HG02571 (cell line): ENCODE results near the gene TNFRSF25.
"Not testable (repeated sequence)": the region's sequence is repeated elsewhere in the genome, so short reads cannot be mapped to it uniquely, and the experiment has no call there.

ENCODE experiments used
- ATAC-seq: cut with Tn5 transposase; IDR thresholded peaks from one replicate; pipeline ENCODE4 v1.9.1; 2021; ENCODE audit warnings: mild to moderate bottlenecking, moderate library complexity; ENCODE audit not compliant: unreplicated experiment

Gene TNFRSF25

DNA sequence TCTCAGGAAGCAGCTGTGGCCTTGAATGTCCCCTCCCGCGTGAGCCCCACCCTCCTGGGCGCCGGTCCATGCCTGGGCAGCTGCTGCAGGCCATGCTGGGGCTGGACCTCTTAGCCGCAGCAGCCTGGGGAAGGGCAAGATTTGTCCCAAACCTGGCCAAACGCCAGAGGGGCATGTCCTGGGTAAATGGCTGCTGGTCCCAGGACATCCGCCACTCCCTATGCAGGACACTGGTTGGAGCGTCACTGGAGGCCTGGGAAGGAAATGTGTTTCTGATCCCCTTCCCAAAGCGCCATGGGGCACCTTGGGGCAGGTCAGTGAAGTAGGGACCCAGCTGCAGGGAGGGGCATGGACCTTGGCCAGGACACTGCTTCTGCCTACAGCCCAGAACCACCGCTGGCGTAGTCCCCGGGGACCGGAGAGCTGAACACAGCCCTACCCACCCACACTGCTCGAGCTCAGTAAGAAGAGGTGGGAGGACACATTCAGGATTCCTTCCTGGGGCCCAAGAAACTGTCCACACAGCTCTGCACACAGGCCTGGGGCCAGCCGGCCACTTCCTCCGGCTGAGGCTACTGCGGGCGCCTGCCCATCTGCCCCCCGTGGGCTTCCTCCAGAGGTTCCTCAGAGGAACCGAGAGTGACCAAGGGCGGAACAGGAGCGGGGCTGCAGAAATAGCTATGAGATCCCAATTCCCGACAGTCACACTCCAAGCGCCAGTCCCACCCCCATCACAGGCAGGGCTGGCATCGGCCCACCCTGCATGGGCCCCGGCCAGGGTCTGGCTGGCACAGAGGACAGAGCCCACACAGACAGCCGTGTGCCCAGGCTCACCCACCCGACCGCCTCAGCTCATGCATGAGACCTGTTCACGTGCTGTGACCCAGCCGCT is 36.3 kb upstream of the TNFRSF25 start:
- no peak for ATAC-seq

DNA sequence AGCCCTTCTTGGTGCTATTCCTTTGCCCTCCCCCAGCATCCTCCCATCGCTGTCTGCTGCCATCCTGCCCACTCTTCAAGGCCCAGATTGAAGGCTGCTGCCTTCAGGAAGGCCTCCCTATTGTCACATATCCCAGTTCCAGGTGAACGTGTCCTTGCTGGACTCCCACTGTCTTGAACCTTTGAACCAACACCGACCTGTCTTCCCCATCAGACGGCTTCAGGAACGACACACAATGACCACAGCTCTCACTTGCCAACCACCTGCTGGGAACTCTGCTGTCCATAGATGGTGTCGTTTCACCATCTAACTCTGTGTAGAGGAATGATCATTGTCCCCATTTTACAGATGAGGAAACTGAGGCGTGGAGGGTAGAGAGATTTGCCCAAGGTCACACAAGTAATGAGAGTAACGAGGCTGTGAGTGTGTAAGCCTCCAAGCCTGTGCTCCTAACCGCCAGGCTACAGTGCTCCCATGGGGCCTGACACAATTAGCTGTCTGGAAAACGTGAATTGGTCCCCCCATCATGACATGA is 35.4 kb upstream of the TNFRSF25 start:
- no peak for ATAC-seq

DNA sequence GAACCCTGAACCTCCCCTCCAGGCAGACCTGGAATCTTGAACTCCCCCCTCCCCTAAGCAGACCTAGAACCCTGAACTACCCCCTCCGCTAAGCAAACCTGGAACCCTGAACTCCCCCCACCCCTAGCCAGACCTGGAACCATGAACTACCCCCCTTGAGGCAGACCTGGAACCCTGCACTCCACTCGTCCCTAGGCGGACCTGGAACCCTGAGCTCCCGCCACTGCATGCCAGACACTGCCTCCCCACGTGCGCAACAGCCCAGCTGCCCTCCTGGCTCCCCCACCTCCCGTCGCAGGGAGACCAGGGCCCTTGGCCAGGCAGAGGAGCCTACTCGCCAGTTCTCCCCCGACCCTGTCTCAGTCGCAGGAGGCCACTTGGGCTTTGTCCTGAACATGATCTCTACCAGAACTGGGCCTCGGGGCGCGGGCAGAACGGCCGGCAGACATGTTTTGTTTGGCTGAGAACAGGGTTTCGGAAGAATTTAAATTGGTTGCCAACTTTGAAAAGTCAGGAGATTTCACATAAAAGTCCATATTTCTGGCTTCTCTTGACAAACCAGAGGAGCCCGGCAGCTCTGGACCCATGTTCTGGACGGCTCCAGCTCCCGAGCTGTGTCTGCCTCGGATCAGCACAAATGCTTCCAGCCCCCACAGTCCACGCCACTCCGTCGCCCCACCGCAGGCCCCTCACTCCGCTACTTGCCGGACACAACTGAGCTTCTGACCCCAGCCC is 34.7 kb upstream of the TNFRSF25 start:
- no peak for ATAC-seq

DNA sequence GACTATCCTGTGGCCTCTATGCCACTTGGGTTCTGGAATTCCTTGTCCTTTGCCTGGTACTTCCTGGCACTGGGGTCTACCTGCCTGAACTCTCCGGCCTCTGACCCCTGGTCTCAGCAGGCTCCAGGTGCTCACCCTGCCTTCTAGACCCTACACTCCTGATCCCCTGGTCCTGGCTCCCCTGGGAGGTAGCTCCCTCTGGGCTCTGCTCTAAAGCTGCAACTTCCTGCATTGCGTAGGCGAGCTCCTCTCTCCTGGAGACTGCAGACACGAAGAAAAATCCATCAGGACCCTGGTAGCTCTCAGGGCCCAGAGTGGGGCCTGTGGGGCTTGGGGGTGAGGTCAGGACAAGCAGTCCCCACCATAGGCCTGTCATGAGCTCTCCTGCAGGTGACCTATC is 33.3 kb upstream of the TNFRSF25 start:
- no peak for ATAC-seq

DNA sequence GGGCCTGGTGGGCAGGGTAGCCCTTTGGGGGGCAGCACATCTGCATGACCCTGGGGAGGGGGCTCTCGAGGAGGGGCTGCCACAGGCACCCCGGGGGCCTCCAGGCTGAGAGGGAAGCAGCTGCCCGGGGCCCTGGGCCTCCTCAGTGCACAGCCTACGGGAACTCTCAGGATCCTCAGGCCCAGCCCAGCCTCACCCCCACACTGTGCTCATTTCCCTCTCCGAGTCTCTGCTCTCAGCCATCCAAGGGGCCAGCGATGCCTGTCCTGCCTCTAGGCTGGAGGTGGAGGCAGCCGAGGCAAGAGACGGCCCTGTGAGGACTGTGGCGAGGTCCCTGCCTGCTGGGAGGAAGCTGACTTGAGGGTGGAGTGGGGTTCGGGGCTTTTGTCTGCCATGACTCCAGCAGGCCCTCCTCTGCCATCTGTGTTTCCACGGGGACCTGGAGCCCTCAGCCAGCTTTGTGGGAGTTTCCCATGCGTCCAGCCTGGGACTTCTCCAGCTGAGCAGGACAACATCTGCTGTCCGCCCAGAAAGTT is 32.7 kb upstream of the TNFRSF25 start:
- no peak for ATAC-seq

DNA sequence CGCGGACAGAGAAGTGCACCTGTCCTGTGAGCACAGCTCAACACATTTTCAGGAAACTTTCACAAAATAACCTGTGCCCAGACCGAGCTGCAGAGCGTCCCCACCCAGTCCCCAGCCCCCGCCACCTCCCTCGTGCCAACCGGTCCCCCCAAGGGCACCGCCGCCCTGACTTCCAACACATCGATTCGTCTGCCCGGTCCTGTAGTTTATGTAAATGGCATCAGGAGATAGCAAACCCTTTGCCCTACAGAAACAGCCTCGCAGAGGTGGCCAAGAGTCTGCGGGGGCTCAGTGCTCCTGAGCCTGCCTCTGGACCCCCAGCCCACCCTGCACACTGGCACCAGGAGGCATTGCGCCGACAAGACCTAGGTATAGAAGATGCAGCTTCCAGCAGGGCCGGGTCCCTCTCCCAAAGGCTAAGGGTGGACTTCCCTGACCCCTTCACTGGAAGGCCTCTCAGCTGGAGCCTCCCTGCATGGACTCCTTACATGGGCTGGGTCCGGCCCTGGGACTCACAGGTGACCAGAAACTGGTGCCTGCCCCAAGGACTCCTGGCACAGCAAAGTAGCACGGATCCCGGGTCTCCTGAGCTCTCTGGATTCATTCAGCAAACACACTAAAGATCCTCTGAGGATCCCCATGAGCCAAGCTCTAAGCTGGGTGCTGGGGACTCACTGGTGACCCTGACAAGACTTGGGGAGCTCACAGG is 32.0 kb upstream of the TNFRSF25 start:
- ATAC-seq: no peak

DNA sequence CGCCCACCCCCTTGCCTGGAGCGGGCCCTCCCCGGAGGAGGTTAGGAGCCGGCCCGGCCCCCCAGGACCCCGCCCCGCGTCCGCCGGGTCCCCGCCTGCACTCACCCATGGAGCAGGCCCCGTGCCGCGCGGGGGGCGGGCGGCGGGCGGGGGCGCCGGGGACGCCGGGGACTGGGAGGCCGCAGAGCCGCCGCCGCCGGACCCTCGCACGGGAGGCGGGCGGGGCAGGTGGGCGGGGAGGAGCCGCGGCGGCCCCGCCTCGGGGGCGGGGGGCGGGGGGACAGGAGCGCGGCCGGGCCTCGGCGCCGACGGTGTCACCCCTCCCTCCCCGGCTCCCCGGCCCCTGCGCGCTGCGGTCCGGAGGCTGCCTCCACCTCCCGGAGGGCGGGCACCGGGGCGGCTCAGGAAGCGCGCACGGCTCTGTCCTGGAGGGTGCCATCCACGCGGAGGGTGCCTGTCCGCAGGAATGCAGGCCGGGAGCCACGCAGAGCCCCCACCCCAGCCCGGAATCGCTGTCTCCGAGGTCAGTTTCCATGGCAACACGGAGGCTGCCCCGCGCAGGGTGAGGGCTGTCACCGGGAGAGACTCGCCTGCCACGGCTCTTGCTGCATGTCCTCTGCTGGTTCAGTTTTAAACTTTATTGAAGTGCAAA is 31.4 kb upstream of the TNFRSF25 start:
- ATAC-seq: no peak

DNA sequence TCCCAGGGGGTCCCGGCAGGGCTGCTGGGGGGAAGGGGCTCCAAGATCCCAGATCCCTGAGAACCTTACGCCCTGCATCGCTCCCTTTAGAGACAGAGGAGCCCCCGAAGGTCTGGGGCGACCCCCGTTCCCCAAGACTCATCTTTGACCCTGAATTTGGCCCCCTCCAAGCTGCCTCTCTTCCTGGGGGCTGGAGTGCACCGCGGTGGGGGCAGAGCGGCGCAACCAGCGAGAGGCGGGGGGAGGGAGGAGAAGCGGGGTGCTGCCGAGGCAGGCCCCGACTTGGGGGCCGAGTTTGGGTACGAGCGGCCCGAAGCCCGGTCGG is 30.9 kb upstream of the TNFRSF25 start:
- ATAC-seq: no peak

DNA sequence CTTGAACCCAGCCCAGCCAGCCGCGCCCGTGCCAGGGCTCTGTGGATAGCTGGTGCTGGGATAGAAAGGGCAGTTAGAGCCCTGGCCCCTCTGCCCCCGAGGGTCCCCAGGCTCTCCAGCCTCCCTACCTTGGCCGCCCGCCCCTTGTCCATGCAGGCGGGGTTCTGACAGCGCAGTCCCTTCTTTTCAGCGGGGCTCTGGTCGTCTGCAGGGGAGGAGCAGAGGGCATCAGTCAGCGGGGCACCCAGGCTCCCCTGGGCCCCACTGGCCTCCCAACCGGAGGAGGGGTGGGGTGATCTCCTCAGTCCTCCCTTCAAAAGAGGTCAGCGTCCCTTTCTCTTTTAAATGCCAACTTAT is 30.4 kb upstream of the TNFRSF25 start:
- no peak for ATAC-seq

DNA sequence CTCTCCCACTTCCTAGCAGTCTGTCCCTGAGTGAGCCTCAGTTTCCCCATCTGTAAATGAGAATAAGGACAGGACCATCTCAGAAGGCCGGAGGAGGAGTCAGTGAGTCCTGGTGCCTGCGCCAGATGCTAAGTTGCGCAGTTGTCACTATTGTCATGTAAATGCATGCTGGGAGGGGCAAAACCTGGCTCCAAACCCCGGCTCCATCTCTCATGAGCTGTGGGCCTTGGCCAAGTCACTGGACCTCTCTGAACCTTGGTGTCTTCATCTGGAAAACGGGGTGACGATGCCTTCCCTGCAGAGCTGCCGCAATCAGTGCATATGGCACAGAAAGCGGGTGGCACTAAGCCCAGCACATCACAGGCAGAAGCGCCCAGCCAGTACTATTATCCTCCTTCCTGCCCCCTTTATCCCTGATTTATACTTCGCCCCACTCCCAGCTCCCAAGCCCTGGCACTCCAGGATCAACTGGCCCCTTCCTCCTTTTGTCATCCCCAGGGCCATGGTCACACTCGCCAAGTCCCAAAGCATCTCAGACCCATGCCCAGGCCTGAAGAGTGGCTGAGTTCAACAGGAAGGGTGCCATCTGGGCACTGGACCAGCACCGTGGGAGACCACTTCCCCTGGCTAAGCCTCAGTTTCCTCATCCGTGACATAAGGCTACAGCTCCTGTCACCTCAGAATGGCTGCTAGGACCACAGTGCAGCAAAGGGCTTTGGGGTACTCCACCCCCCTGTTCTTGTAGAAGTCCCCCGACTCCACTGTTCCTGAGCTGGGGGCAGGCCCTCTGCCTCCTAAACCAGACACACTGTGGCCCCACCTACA is 29.8 kb upstream of the TNFRSF25 start:
- no peak for ATAC-seq

DNA sequence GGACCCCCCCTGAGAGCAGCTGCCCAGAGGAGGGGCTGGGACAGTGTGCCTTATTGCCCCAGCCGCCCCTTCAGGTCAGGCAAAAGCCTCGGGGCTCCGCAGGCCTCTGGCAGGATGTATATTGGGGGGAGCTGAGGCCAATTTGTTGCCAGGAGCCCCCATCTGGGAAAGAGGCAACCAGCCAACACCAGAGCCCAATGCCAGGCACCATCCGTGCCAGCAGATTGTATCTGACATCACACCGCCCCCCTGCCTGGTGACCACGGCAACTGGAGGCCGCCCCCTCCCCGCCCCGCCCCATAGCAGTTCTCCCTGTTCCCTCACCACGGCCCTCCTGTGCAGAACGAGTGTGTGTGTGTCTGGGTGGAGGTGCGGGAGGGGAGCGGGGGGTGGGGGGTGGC is 29.1 kb upstream of the TNFRSF25 start:
- no peak for ATAC-seq

DNA sequence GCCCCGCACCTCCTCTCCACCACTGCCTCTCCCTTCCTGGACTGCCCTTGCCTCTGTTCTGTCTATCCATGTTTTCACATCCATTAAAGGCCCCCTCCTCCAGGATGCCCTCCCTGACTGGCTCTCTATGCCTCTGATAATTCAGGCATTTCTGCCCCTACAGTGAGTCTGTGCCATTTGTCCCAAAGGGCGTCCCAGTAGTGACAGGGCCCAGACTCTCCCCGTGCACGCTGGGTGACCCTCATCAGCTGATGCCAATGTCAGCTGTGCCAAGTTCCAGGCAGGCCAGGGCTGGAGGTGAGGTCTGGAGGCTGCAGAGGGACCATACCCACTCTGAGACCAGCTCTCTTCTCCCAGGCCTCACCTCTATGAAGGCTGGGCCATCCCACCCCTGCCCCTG is 28.7 kb upstream of the TNFRSF25 start:
- no peak for ATAC-seq

DNA sequence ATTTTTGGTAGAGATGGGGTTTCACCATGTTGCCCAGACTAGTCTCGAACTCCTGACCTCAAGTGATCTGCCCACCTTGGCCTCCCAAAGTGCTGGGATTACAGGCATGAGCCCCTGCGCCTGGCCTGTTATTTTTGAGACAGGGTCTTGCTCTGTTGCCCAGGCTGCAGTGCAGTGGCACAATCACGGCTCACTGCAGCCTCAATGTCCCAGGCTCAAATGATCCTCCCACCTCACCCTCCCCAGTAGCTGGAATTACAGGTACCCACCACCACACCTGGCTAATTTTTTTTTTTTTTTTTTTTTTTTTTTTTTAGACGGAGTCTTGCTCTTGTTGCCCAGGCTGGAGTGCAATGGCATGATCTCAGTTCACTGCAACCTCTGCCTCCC is 27.9 kb upstream of the TNFRSF25 start:
- ATAC-seq: not testable (repeated sequence)

DNA sequence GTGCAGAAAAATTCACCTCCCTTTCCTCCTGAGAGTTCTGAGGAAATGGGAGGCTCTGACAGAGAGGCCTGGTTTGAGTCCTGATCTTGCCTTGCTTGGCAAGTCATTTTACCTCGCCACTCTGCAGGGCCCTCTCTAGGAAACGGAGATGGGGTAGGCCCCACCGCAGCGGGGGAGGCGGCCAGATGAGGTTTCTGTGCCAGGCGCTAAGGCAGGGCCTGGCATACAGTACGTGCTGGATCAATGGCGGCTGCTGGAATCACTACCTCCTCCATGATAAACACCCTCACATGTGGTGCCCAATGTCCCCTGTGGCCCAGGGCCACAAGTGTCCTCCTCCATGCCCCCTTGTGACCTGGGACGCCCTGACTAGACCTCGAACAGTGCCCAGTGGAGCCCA is 26.0 kb upstream of the TNFRSF25 start:
- ATAC-seq: no peak

DNA sequence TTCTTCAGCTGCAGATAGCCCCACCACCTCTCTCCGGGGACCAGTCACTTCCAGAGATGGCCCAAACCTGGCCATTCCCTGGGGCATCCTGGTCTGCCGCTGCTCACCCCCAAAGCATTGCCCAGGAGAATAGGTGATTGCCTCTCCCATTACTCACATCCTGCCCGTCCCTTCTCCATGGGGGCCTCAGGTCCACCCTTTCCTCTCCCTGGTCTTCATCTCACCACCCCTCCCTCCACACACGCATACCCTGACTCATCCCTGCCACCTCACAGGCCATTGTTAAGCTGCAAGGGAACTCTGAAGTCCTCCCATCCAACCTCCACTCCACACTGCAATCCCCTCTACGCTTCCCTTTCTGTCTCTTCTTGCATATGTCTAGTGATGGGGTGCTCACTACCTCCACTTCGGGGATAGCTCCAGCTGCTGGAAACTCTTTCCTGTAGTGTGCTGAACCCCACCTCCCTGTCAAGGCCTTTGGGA is 25.5 kb upstream of the TNFRSF25 start, which contains the start of gene PLEKHG5:
Gene PLEKHG5 (minus strand): TSS at position 188 of the 483 bp plus-strand sequence. CDS start 14,096 bp downstream, outside the sequence.
- no peak for ATAC-seq

DNA sequence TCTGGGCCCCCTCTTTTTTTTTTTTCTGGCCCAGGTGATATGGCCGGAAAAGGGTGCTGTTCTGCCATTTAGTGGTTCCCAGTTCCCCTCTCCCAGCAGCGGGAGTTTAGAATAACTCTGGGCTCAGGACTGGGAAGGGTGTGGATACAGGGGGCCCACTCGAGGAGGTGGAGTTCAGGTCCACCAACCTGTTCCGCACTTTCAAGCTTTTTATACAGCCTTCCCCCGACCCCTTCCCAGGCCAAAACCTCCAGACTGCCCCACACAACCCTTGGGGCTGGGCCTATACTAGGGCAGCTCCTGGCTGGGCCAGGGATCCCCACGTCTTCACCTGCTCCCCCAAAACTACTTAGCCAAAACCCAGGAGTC is 25.1 kb upstream of the TNFRSF25 start:
- no peak for ATAC-seq

DNA sequence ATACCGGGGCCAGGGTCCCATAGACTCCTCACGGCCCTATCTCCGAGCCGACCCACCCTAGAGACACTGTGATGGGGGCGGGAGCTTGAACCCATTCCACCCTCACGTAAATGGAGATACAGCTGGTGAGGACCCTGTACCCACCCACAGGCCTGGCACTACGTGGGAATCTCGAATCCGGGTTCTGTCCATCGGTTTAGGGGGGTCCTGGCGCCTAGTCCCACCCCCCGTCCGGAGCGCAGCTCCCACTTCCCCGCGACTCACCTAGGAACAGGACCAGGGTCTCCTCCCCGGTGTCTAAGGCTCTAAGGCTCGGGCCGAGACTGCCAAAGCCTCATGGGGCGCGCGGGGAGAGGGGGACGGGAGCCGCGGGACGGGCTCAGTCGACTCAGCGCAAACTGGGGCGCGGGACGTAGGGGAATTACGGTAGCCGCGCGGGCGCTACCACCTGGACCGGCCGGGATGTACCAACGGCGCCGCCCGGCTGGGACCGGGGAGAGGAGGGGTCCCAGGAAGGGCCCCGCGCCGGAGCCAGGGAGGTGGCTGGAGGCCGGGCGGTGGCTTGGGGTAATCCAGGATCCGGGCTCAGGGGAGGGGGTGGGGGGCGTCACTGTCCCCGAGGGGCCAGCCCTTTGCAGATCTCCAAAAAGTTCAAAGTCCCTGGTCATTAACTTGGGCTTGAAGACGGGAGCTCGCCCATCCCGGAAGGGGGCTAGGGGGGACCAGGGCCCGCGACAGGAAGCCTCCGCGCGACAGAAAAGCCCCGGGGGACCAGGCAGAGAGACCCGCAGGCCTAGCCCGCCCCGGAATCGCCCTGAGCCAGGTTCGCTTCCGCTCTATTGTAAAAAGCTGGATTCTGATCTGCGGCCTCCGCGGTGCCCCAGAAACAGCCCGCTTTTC is 24.5 kb upstream of the TNFRSF25 start:
- peak; percentile 43 for ATAC-seq

DNA sequence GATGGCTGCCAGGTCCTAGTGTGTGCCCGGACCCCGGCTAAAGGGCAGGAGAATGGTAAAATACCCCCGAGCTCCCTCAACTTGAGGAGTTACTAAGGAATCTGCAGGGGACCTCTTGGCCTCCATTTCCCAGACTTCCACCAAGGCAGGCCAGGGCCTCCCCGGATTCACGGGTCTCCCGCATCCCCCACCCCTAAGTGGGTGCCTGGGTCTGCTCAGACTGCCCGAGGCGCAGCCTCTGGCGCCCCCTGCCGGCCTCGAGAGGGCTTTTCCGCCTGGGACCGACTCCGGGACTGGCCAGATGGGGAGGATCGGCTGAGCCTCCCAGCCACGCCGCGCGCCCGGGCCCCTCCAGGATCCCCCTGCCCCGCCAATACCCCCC is 23.8 kb upstream of the TNFRSF25 start:
- ATAC-seq: peak; percentile 44

DNA sequence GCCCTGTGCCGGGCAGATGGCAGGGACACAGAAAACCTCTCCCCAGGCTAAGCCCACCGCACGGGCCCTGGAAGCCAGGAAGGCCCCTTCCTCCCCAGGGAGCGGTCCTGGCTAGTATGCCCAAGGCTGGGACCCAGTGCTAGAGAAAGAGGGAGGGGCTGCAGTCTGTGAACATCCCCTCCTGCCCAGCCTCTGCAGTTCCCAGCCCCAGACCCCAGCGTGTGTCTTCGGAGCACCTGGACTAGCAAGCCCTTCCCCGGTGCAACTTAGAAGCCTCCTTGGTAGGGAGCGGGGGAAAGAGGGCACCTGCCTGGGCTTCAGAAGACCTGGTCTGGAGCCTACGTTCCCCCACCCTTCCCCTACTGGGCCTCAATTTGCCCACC is 23.4 kb upstream of the TNFRSF25 start:
- no peak for ATAC-seq
